SK-N-SH treated with all-trans-retinoic acid at 6 μM for 48 hours (cell line): ENCODE results near the gene SMARCC1.

ENCODE experiments used
- ARNTL ChIP-seq: fragments of 450-650 bp; formaldehyde crosslinking; IDR thresholded peaks from 2 replicates; pipeline ENCODE4 v1.5.0; 2020; ENCODE audit warnings: low read depth, mild to moderate bottlenecking, moderate library complexity, borderline replicate concordance
- BACH2 ChIP-seq: fragments of 250-450 bp; sonication (Bioruptor Pico); IDR thresholded peaks from 2 replicates; pipeline ENCODE4 v1.9.0; 2021; ENCODE audit warnings: mild to moderate bottlenecking, borderline replicate concordance
- CREB5 ChIP-seq: fragments of 250-450 bp; sonication (Bioruptor Pico); IDR thresholded peaks from 2 replicates; pipeline ENCODE4 v1.5.1; 2020; ENCODE audit warnings: low read depth, mild to moderate bottlenecking, moderate library complexity
- CSRNP3 ChIP-seq: fragments of 250-450 bp; sonication (Bioruptor Pico); IDR thresholded peaks from 2 replicates; pipeline ENCODE4 v1.5.1; 2021; ENCODE audit warnings: mild to moderate bottlenecking, moderate library complexity
- ISL1 ChIP-seq: fragments of 250-450 bp; sonication (Bioruptor Pico); IDR thresholded peaks from 2 replicates; pipeline ENCODE4 v2.1.2; 2022; ENCODE audit warnings: mild to moderate bottlenecking, moderate library complexity
- OSR1 ChIP-seq: fragments of 250-450 bp; sonication (Bioruptor Pico); IDR thresholded peaks from 2 replicates; pipeline ENCODE4 v1.8.0; 2022; ENCODE audit warnings: moderate library complexity, mild to moderate bottlenecking, inconsistent platforms
- SNAI2 ChIP-seq: fragments of 250-450 bp; sonication (Bioruptor Pico); IDR thresholded peaks from 2 replicates; pipeline ENCODE4 v1.5.0; 2020; ENCODE audit warnings: mild to moderate bottlenecking, moderate library complexity
- TSHZ2 ChIP-seq: fragments of 250-450 bp; sonication (Bioruptor Pico); IDR thresholded peaks from 2 replicates; pipeline ENCODE4 v1.5.0; 2020; ENCODE audit warnings: mild to moderate bottlenecking, moderate library complexity
- ZC3H10 ChIP-seq: fragments of 250-450 bp; sonication (Bioruptor Pico); IDR thresholded peaks from 2 replicates; pipeline ENCODE4 v1.5.1; 2021; ENCODE audit warnings: mild to moderate bottlenecking, moderate library complexity
- ZFP3 ChIP-seq: fragments of 250-450 bp; sonication (Bioruptor Pico); IDR thresholded peaks from 2 replicates; pipeline ENCODE4 v1.5.0; 2020; ENCODE audit warnings: mild to moderate bottlenecking, moderate library complexity
- ZFP30 ChIP-seq: fragments of 450-650 bp; formaldehyde crosslinking; IDR thresholded peaks from 2 replicates; pipeline ENCODE4 v1.5.0; 2022; ENCODE audit warnings: mild to moderate bottlenecking, moderate library complexity
- ZNF70 ChIP-seq: fragments of 450-650 bp; formaldehyde crosslinking; IDR thresholded peaks from 2 replicates; pipeline ENCODE4 v1.5.0; 2020; ENCODE audit warnings: mild to moderate bottlenecking, moderate library complexity

- TF ChIP-seq ZFP30 (CRISPR knock-in tag) (no peak), TSHZ2 (no peak), CSRNP3 (CRISPR knock-in tag) (no peak), SNAI2 (CRISPR knock-in tag) (no peak), ZFP3 (CRISPR knock-in tag) (no peak), BACH2 (no peak), OSR1 (no peak), ZC3H10 (CRISPR knock-in tag) (no peak), ISL1 (no peak), ARNTL (CRISPR knock-in tag) (no peak), CREB5 (no peak), ZNF70 (CRISPR knock-in tag) (no peak)
Measured at GRCh38 chr3:47611576-47611975, 170.1 kb downstream of the SMARCC1 start.
